Loucy (cell line): ENCODE measurements around the gene CETN3.

Source experiments
- H2AFZ ChIP-seq: fragments of 200-600 bp; sonication (generic); 2 replicates; pipeline ENCODE4 v1.6.0; 2016; ENCODE audit warnings: antibody characterized with exemption, mild to moderate bottlenecking, low read length, moderate library complexity
- H3F3A ChIP-seq: fragments of 200-600 bp; 2 replicates; pipeline ENCODE4 v1.6.0; 2016; ENCODE audit warnings: antibody characterized with exemption, low read depth, mild to moderate bottlenecking
- H3K27me3 ChIP-seq: fragments of 200-600 bp; sonication (generic); 2 replicates; pipeline ENCODE4 v1.6.1; 2014; ENCODE audit warnings: low read length, mild to moderate bottlenecking; ENCODE audit not compliant: insufficient read depth, poor library complexity, severe bottlenecking
- H3K36me3 ChIP-seq: fragments of 200-600 bp; sonication (generic); 2 replicates; pipeline ENCODE4 v1.6.1; 2016; ENCODE audit warnings: low read length; ENCODE audit not compliant: insufficient read depth
- H3K4me1 ChIP-seq: fragments of 200-600 bp; sonication (generic); 2 replicates; pipeline ENCODE4 v1.5.1; 2014; ENCODE audit warnings: low read length, mild to moderate bottlenecking; ENCODE audit not compliant: insufficient read depth, poor library complexity, severe bottlenecking
- H3K4me2 ChIP-seq: fragments of 200-600 bp; sonication (generic); 2 replicates; pipeline ENCODE4 v1.6.0; 2014; ENCODE audit warnings: antibody characterized with exemption, low read length, low read depth, mild to moderate bottlenecking; ENCODE audit not compliant: poor library complexity, severe bottlenecking
- H3K4me3 ChIP-seq: fragments of 200-600 bp; sonication (generic); 2 replicates; pipeline ENCODE4 v1.5.1; 2014; ENCODE audit warnings: low read length, mild to moderate bottlenecking, mixed read lengths; ENCODE audit not compliant: poor library complexity, severe bottlenecking
- H3K79me2 ChIP-seq: fragments of 200-600 bp; sonication (generic); 2 replicates; pipeline ENCODE4 v1.6.1; 2014; ENCODE audit warnings: low read length; ENCODE audit not compliant: insufficient read depth
- H3K9ac ChIP-seq: fragments of 200-600 bp; sonication (generic); 2 replicates; pipeline ENCODE4 v1.6.0; 2014; ENCODE audit warnings: mild to moderate bottlenecking, low read depth, low read length, moderate library complexity; ENCODE audit not compliant: poor library complexity, severe bottlenecking
- H3K9me2 ChIP-seq: fragments of 200-600 bp; sonication (generic); replicated peaks from 2 replicates; pipeline ENCODE4 v1.6.1; 2016; ENCODE audit warnings: low read depth, low read length, mixed read lengths
- H3K9me3 ChIP-seq: fragments of 200-600 bp; sonication (generic); 2 replicates; pipeline ENCODE4 v1.6.1; 2014; ENCODE audit warnings: mild to moderate bottlenecking, antibody characterized with exemption, low read length, low read depth; ENCODE audit not compliant: insufficient read depth
- H4K20me1 ChIP-seq: fragments of 200-600 bp; sonication (generic); 2 replicates; pipeline ENCODE4 v1.6.0; 2014; ENCODE audit warnings: antibody characterized with exemption, low read length, mild to moderate bottlenecking; ENCODE audit not compliant: insufficient read depth, poor library complexity, severe bottlenecking
- EZH2phosphoT487 ChIP-seq: fragments of 200-600 bp; IDR thresholded peaks from 2 replicates; pipeline ENCODE4 v1.6.1; 2018; ENCODE audit warnings: antibody characterized with exemption, mild to moderate bottlenecking, moderate library complexity, borderline replicate concordance
- TF ChIP-seq, protein P1 (sequence below): fragments of 200-600 bp; sonication (generic); conservative IDR thresholded peaks from 2 replicates; pipeline ENCODE4 v1.5.1; 2014; ENCODE audit warnings: mild to moderate bottlenecking, antibody characterized with exemption, low read length

Gene CETN3

GRCh38 chr5:90402521-90403255 lies 6.9 kb downstream of the CETN3 start:
- H3K36me3 ChIP-seq, result no peaks in the 10 kb centered on the region; the same call in 1 of the 2 replicates
- no peaks in the 10 kb centered on the region for H3K9me2 ChIP-seq
- H3K4me1 ChIP-seq, result peaks cover 23% of the 10 kb centered on the region
- no peak overlapping the region for H2AFZ ChIP-seq
- no peak overlapping the region for H3K4me3 ChIP-seq
- no peak overlapping the region for H3K4me2 ChIP-seq
- H3K79me2 ChIP-seq, result peaks cover 16% of the 10 kb centered on the region
- H3K9me3 ChIP-seq, result no peaks in the 10 kb centered on the region
- H3F3A ChIP-seq, result no peaks in the 10 kb centered on the region
- H4K20me1 ChIP-seq, result peaks cover 2% of the 10 kb centered on the region
- H3K9ac ChIP-seq, result no peak overlapping the region
- no peak for TF ChIP-seq EZH2phosphoT487
- TF ChIP-seq, protein P1, sequence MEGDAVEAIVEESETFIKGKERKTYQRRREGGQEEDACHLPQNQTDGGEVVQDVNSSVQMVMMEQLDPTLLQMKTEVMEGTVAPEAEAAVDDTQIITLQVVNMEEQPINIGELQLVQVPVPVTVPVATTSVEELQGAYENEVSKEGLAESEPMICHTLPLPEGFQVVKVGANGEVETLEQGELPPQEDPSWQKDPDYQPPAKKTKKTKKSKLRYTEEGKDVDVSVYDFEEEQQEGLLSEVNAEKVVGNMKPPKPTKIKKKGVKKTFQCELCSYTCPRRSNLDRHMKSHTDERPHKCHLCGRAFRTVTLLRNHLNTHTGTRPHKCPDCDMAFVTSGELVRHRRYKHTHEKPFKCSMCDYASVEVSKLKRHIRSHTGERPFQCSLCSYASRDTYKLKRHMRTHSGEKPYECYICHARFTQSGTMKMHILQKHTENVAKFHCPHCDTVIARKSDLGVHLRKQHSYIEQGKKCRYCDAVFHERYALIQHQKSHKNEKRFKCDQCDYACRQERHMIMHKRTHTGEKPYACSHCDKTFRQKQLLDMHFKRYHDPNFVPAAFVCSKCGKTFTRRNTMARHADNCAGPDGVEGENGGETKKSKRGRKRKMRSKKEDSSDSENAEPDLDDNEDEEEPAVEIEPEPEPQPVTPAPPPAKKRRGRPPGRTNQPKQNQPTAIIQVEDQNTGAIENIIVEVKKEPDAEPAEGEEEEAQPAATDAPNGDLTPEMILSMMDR, result no peak
- no peaks in the 10 kb centered on the region for H3K27me3 ChIP-seq

GRCh38 chr5:90399251-90399650 lies 10.3 kb downstream of the CETN3 start:
- Histone ChIP-seq H3K4me1 (peaks cover 3% of the 10 kb centered on the region), H3K36me3 (no peaks in the 10 kb centered on the region; the same call in 1 of the 2 replicates), H4K20me1 (no peaks in the 10 kb centered on the region), H3F3A (no peaks in the 10 kb centered on the region), H3K27me3 (no peaks in the 10 kb centered on the region), H3K4me2 (peak overlapping the region; percentile 34), H3K9me2 (no peaks in the 10 kb centered on the region), H3K79me2 (peaks cover 2% of the 10 kb centered on the region; the same call in 1 of the 2 replicates), H3K9me3 (no peaks in the 10 kb centered on the region), H3K9ac (no peak overlapping the region), H2AFZ (no peak overlapping the region), H3K4me3 (no peak overlapping the region)
- TF ChIP-seq EZH2phosphoT487, result no peak
- TF ChIP-seq, protein P1, result no peak

GRCh38 chr5:90398726-90399125 lies 10.8 kb downstream of the CETN3 start:
- Histone ChIP-seq H3K27me3 (no peaks in the 10 kb centered on the region), H3K9me3 (no peaks in the 10 kb centered on the region), H2AFZ (no peak overlapping the region), H3K36me3 (no peaks in the 10 kb centered on the region; the same call in 1 of the 2 replicates), H3K4me1 (peaks cover 3% of the 10 kb centered on the region), H3K4me3 (no peak overlapping the region), H3K4me2 (peak overlapping the region; percentile 34), H3K9me2 (no peaks in the 10 kb centered on the region), H3K79me2 (no peaks in the 10 kb centered on the region), H4K20me1 (no peaks in the 10 kb centered on the region), H3F3A (no peaks in the 10 kb centered on the region), H3K9ac (no peak overlapping the region)
- TF ChIP-seq, protein P1, result no peak
- TF ChIP-seq EZH2phosphoT487, result no peak
